Heart left ventricle (tissue), 16 donors: ENCODE measurements around the gene ITSN1. TPM values are rescaled to one million over a fixed set of nuclear protein-coding genes. Genes with fewer than 3 reads are reported as not detected.

ENCODE experiments used
- ATAC-seq, 4 donors: fragments of 200-7000 bp; cut with Tn5 transposase; one replicate each; pipeline ENCODE4 v1.9.1; 2020 to 2022; ENCODE audit warnings: moderate library complexity in 4 of 4, mild to moderate bottlenecking in 3 of 4, moderate number of reproducible peaks in 1 of 4
- DNase-seq, 5 donors: peaks; one replicate each; pipeline ENCODE4 v3.0.0-alpha.2; 2020
- H3K27ac ChIP-seq, 12 donors: fragments of 200-600 bp; sonication (generic) in 4 of 12; one replicate each; pipeline versions ENCODE4 v1.5.0 to v1.8.0; 2016 to 2022; ENCODE audit warnings: mild to moderate bottlenecking in 2 of 12
- H3K27me3 ChIP-seq, 9 donors: fragments of 200-600 bp; sonication (generic) in 2 of 9; one replicate each; pipeline versions ENCODE4 v1.5.1 to v1.8.0; 2016 to 2022; ENCODE audit warnings: mild to moderate bottlenecking in 3 of 9
- H3K36me3 ChIP-seq, 9 donors: fragments of 200-600 bp; sonication (generic) in 2 of 9; one replicate each; pipeline versions ENCODE4 v1.5.0 to v1.8.0; 2018 to 2022; ENCODE audit warnings: mild to moderate bottlenecking in 2 of 9
- H3K4me1 ChIP-seq, 12 donors: fragments of 200-600 bp; sonication (generic) in 4 of 12; one replicate each; pipeline versions ENCODE4 v1.5.0 to v1.8.0; 2016 to 2022; ENCODE audit warnings: mild to moderate bottlenecking in 3 of 12
- H3K4me3 ChIP-seq, 12 donors: fragments of 200-600 bp; sonication (generic) in 4 of 12; one replicate each; pipeline versions ENCODE4 v1.5.0 to v1.8.0; 2017 to 2022; ENCODE audit warnings: mild to moderate bottlenecking in 9 of 12, moderate library complexity in 4 of 12
- H3K9me3 ChIP-seq, 12 donors: fragments of 200-600 bp; sonication (generic) in 4 of 12; one replicate each; pipeline versions ENCODE4 v1.5.0 to v1.8.0; 2016 to 2022; ENCODE audit warnings: mild to moderate bottlenecking in 1 of 12
- POLR2A ChIP-seq, 2 donors: fragments of 450-650 bp; IDR thresholded peaks; one replicate each; pipeline ENCODE4 v1.6.1; 2017; ENCODE audit warnings: antibody characterized with exemption in 2 of 2, mild to moderate bottlenecking in 2 of 2, moderate library complexity in 2 of 2
- WGBS, 4 donors: extraction: QIAGEN DNeasy Blood & Tissue Kit in 2 of 4; methylation state at CpG; one replicate each; pipeline versions ENCODE4 v1.1.5 to v1.1.7; 2013 to 2018; 5-methylcytosine and 5-hydroxymethylcytosine counted together
- intact Hi-C, 10 donors: fragments of 100-400 bp; cut with DNase I; formaldehyde crosslinking; loops; one replicate each; pipeline versions ENCODE4 v1.11.1 to v1.14.2; 2022
- polyA plus RNA-seq, 2 donors: library from polyadenylated mRNA; stranded (reverse); fragments of 200-250 nt; gene quantifications; one replicate each; pipeline ENCODE4 v1.2.3, GENCODE V29; 2013
- total RNA-seq, 9 donors: library from RNA; depleted of rRNA in 2 of 9; stranded (reverse); fragments of >200 nt in 2 of 9; fragmentation: NEBNext Ultra II Directional in 3 of 9; extraction: Animal tissue kit (Norgen Biotek cat#: 25700) in 3 of 9; gene quantifications; one replicate each; pipeline versions ENCODE4 v1.1.0 to v1.2.4, GENCODE V29; 2016 to 2023
- TF ChIP-seq, protein P1 (sequence below), 12 donors: fragments of 200-600 bp; sonication (generic) in 4 of 12; IDR thresholded peaks; one replicate each; pipeline versions ENCODE4 v1.5.0 to v1.8.0; 2018 to 2022; ENCODE audit warnings: antibody characterized with exemption in 12 of 12, mild to moderate bottlenecking in 5 of 12
- donor health status: ischemic (EF 13 %, LVEDD 7.1; RV severe dilation, severe dysfunction).
- donor health status: healthy with polysubstance abuse.
- donor health status: DM: no; HTN: yes; CAD: no.
- donor health status: DM: no; HTN: no; CAD: no.
- donor health status: ischemic (EF 25% LVEDD 6.9; RV normal size, moderate dysfunction).
- donor health status: ischemic (EF 25% LVEDD 5.7; RV mildly dilated, moderate dysfunction).
- donor health status: healthy.
- donor health status: DM: yes; HTN: yes; CAD: no.
- donor health status: ischemic (EF 35%, LVEDD 5.7; RV mildly dilated, moderate dysfunction).
- donor health status: nonischemic (EF 11% LVEDD 7.7; RV severe dilation, severe dysfunction).
- donor health status: DM: yes; HTN: yes; CAD: no.
- donor health status: PGD.
- donor health status: ischemic (EF 29% LVEDD 5.4; RV normal size, mild dysfunction).
- donor health status: nonischemic (EF 23%, LVEDD 6.1; RV moderate dilation, normal function).

Gene ITSN1
- total and polyA plus RNA-seq, 11 donors, result 17.2 to 51.5 (median 34.0) TPM

DNA sequence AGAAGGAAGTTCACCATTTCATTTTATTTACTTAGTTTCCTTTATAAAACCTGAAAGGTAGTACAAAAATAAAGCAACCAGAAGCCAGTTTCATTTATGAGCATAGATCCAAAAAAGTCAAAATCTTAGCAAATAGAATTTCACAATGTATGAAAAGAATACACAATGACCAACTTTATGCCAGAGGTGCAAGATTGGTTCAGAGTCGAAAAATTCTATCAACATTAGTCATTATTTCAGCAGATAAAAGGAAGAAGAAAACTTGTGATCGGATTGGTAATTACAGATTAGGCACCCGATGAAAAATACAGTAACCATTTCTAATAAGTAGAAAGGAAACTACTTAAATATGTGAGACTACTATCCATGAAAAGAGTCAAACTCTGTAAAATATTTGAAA is 89.1 kb downstream of the ITSN1 start:
- Histone ChIP-seq H3K9me3 (no peaks in the 10 kb centered on the region), H3K36me3 (peaks cover 0 to 18% (median 4%) of the 10 kb centered on the region in 9 donors), H3K4me1 (peaks cover 0 to 6% (median 0%) of the 10 kb centered on the region in 12 donors), H3K27me3 (no peaks in the 10 kb centered on the region), H3K4me3 (no peak overlapping the region), H3K27ac (no peak overlapping the region)
- 89 to 94% (median 92%) methylated on average over 3 of the region's 3 CpGs for WGBS, 4 donors
- ATAC-seq (no peak), DNase-seq (no peak)
- no peak for TF ChIP-seq POLR2A (IDR thresholded peaks at IDR 0.05)
- TF ChIP-seq, protein P1, sequence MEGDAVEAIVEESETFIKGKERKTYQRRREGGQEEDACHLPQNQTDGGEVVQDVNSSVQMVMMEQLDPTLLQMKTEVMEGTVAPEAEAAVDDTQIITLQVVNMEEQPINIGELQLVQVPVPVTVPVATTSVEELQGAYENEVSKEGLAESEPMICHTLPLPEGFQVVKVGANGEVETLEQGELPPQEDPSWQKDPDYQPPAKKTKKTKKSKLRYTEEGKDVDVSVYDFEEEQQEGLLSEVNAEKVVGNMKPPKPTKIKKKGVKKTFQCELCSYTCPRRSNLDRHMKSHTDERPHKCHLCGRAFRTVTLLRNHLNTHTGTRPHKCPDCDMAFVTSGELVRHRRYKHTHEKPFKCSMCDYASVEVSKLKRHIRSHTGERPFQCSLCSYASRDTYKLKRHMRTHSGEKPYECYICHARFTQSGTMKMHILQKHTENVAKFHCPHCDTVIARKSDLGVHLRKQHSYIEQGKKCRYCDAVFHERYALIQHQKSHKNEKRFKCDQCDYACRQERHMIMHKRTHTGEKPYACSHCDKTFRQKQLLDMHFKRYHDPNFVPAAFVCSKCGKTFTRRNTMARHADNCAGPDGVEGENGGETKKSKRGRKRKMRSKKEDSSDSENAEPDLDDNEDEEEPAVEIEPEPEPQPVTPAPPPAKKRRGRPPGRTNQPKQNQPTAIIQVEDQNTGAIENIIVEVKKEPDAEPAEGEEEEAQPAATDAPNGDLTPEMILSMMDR (IDR thresholded peaks at IDR 0.05), result no peak
- intact Hi-C loops, result no loop called here

DNA sequence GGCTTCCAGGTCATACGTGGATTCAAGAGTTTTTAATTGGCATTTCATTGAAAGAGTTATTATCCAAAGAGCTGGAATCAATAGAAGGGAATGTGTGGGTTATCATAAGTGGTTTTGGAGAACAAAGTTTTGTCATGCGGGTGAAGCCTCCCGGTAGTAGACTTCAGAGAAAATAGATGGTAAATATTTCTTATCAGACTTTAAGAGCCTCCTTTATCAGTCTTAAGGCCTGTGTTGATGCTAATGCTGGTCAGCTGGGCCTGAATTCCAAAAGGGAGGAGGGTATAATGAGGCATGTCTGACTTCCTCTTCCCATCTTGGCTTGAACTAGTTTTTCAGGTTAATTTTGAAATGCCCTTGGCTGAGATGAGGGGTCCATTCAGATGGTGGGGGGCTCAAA is 89.7 kb downstream of the ITSN1 start:
- Histone ChIP-seq H3K9me3 (no peaks in the 10 kb centered on the region), H3K36me3 (peaks cover 0 to 22% (median 4%) of the 10 kb centered on the region in 9 donors), H3K27ac (no peak overlapping the region), H3K4me1 (peaks cover 0 to 8% (median 0%) of the 10 kb centered on the region in 12 donors), H3K4me3 (no peak overlapping the region), H3K27me3 (no peaks in the 10 kb centered on the region)
- ATAC-seq (no peak), DNase-seq (no peak)
- intact Hi-C loops, result no loop called here
- WGBS, 4 donors, result 74 to 83% (median 77%) methylated on average over 3 of the region's 3 CpGs
- TF ChIP-seq, protein P1 (IDR thresholded peaks at IDR 0.05), result no peak
- no peak for TF ChIP-seq POLR2A (IDR thresholded peaks at IDR 0.05)

DNA sequence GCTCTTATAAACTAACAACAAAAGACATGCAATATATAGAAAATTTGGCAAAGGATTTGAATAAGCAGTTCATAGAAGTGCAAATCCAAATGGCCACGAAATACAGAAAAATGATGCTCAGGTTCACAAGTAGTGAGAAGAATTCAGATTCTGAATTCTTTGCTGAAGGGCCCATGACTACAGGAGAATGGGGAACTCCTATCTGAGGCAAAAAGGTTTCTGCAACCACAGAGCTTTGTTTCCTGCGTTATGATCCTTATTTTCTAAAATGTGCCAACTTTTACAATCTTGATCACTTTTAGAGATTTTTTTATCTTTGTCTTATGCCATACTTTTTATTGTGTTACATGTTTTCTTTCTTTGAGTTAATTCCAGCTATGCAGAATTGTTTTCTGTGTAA is 91.3 kb downstream of the ITSN1 start:
- ATAC-seq (no peak), DNase-seq (no peak)
- TF ChIP-seq POLR2A (IDR thresholded peaks at IDR 0.05), result no peak
- TF ChIP-seq, protein P1 (IDR thresholded peaks at IDR 0.05), result no peak
- Histone ChIP-seq H3K4me3 (no peak overlapping the region), H3K27me3 (no peaks in the 10 kb centered on the region), H3K36me3 (peaks cover 0 to 29% (median 9%) of the 10 kb centered on the region in 9 donors), H3K9me3 (no peaks in the 10 kb centered on the region), H3K4me1 (peaks cover 0 to 8% (median 0%) of the 10 kb centered on the region in 12 donors), H3K27ac (no peak overlapping the region)
- intact Hi-C loops, result no loop called here
- WGBS, 4 donors, result 89 to 92% (median 91%) methylated on average over 2 of the region's 2 CpGs

DNA sequence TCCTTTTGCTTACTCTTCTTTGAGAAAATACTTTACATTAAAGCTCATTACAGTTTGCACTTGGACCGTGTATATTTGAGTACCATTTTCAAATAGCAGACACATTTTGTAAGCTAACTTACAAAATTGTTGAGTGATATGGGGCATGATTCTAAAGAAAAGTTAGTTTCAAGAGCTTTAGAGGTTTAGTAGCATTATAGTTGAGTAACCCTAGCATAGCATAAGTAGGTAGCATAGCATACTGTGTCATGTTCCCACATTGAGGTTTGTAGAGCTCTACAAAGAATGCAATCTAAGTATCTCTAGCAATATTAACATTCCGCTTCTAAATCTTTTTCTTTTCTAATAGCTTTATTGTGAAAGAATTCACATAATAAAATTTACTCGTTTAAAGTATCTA is 92.0 kb downstream of the ITSN1 start:
- no peak for TF ChIP-seq POLR2A (IDR thresholded peaks at IDR 0.05)
- TF ChIP-seq, protein P1 (IDR thresholded peaks at IDR 0.05), result no peak
- 87 to 95% (median 88%) methylated on average over 3 of the region's 3 CpGs for WGBS, 4 donors
- intact Hi-C loops, result no loop called here
- ATAC-seq (no peak), DNase-seq (no peak)
- no peaks in the 10 kb centered on the region for H3K27me3 ChIP-seq
- H3K27ac ChIP-seq, result no peak overlapping the region
- no peak overlapping the region for H3K4me3 ChIP-seq
- peaks cover 0 to 8% (median 0%) of the 10 kb centered on the region in 12 donors for H3K4me1 ChIP-seq
- peaks cover 0 to 33% (median 13%) of the 10 kb centered on the region in 9 donors for H3K36me3 ChIP-seq
- H3K9me3 ChIP-seq, result no peaks in the 10 kb centered on the region
